ENCODE measurements around the gene TLE4. TPM values are rescaled to one million over a fixed set of nuclear protein-coding genes. Genes with fewer than 3 reads are reported as not detected.

The TLE4 gene
- total RNA-seq, 3 donors from 2014 or later: 25.0 to 47.0 (median 35.1) TPM

GRCh38 chr9:79706512-79706911 is 134.7 kb downstream of the TLE4 start:
- DNase-seq (ENCODE audit: low spot score in 2 of 2): no peak
- no peak for TF ChIP-seq CTCF (IDR thresholded peaks at IDR 0.05)
- TF ChIP-seq POLR2A (IDR thresholded peaks at IDR 0.05): no peak
- Histone ChIP-seq H3K4me1 (no peaks in the 10 kb centered on the region), H3K27ac (no peak overlapping the region), H3K27me3 (no peaks in the 10 kb centered on the region), H3K9me3 (no peaks in the 10 kb centered on the region), H3K36me3 (no peaks in the 10 kb centered on the region), H3K4me3 (no peak overlapping the region)
- intact Hi-C loops (cut with DNase I; ENCODE audit: low total_unique reads): no loop called here

GRCh38 chr9:79707589-79707988 is 135.8 kb downstream of the TLE4 start:
- no peak for DNase-seq (ENCODE audit: low spot score in 2 of 2)
- no peak overlapping the region for H3K27ac ChIP-seq
- no peaks in the 10 kb centered on the region for H3K9me3 ChIP-seq
- intact Hi-C loops (cut with DNase I; ENCODE audit: low total_unique reads): no loop called here
- H3K4me1 ChIP-seq: no peaks in the 10 kb centered on the region
- TF ChIP-seq POLR2AphosphoS5 (IDR thresholded peaks at IDR 0.05) (no peak), POLR2A (IDR thresholded peaks at IDR 0.05) (no peak), CTCF (IDR thresholded peaks at IDR 0.05) (no peak)
- H3K27me3 ChIP-seq: no peaks in the 10 kb centered on the region
- no peaks in the 10 kb centered on the region for H3K36me3 ChIP-seq
- no peak overlapping the region for H3K4me3 ChIP-seq

GRCh38 chr9:79708541-79708940 is 136.8 kb downstream of the TLE4 start:
- no peak overlapping the region for H3K27ac ChIP-seq
- no peak overlapping the region for H3K4me3 ChIP-seq
- H3K9me3 ChIP-seq: no peaks in the 10 kb centered on the region
- TF ChIP-seq CTCF (IDR thresholded peaks at IDR 0.05) (no peak), POLR2A (IDR thresholded peaks at IDR 0.05) (no peak), POLR2AphosphoS5 (IDR thresholded peaks at IDR 0.05) (no peak)
- no peaks in the 10 kb centered on the region for H3K4me1 ChIP-seq
- H3K36me3 ChIP-seq: no peaks in the 10 kb centered on the region
- no peaks in the 10 kb centered on the region for H3K27me3 ChIP-seq
- intact Hi-C loops (cut with DNase I; ENCODE audit: low total_unique reads): no loop called here
- no peak for DNase-seq (ENCODE audit: low spot score in 2 of 2)

GRCh38 chr9:79709743-79710674 is 138.2 kb downstream of the TLE4 start:
- DNase-seq (ENCODE audit: low spot score in 2 of 2): no peak
- no peak for TF ChIP-seq CTCF (IDR thresholded peaks at IDR 0.05)
- TF ChIP-seq POLR2A (IDR thresholded peaks at IDR 0.05): no peak
- no peak for TF ChIP-seq POLR2AphosphoS5 (IDR thresholded peaks at IDR 0.05)
- Histone ChIP-seq H3K9me3 (no peaks in the 10 kb centered on the region), H3K27ac (peak overlapping the region; percentile 14 to 21), H3K36me3 (no peaks in the 10 kb centered on the region), H3K4me3 (no peak overlapping the region), H3K27me3 (no peaks in the 10 kb centered on the region), H3K4me1 (no peaks in the 10 kb centered on the region)
- intact Hi-C loops (cut with DNase I; ENCODE audit: low total_unique reads): no loop called here

GRCh38 chr9:79711874-79712273 is 140.1 kb downstream of the TLE4 start:
- H3K27ac ChIP-seq: no peak overlapping the region
- no peaks in the 10 kb centered on the region for H3K36me3 ChIP-seq
- no peak for DNase-seq (ENCODE audit: low spot score in 2 of 2)
- H3K9me3 ChIP-seq: no peaks in the 10 kb centered on the region
- intact Hi-C loops (cut with DNase I; ENCODE audit: low total_unique reads): no loop called here
- TF ChIP-seq CTCF (IDR thresholded peaks at IDR 0.05) (no peak), POLR2AphosphoS5 (IDR thresholded peaks at IDR 0.05) (no peak), POLR2A (IDR thresholded peaks at IDR 0.05) (no peak)
- no peaks in the 10 kb centered on the region for H3K27me3 ChIP-seq
- no peaks in the 10 kb centered on the region for H3K4me1 ChIP-seq
- no peak overlapping the region for H3K4me3 ChIP-seq

All from breast epithelium (tissue), 4 donors.